GM12892 (cell line): Measurements from ENCODE around the gene SLC38A1.

Source experiments
- POLR2A ChIP-seq: IDR thresholded peaks from 2 replicates; pipeline ENCODE4 v1.6.1; 2011; ENCODE audit warnings: low read depth, low read length, control low read depth
- POLR2AphosphoS5 ChIP-seq: IDR thresholded peaks from 2 replicates; pipeline ENCODE4 v1.6.1; 2011; ENCODE audit warnings: low read depth, low read length, control low read depth

GRCh38 chr12:46153268-46153872 is 115.5 kb downstream of the SLC38A1 start:
- TF ChIP-seq POLR2A = no peak
- no peak for TF ChIP-seq POLR2AphosphoS5
